Transverse colon (tissue), 4 donors: ENCODE measurements around the gene CLEC12A.

Experiments used
- POLR2AphosphoS5 ChIP-seq, 3 donors: sonication (generic); formaldehyde crosslinking; IDR thresholded peaks; one replicate each; pipeline ENCODE4 v1.6.1; 2016; ENCODE audit warnings: antibody characterized with exemption in 3 of 3
- TF ChIP-seq, protein P1 (sequence below), 5 experiments: fragments of 200-600 bp in 3 of 5; fragments of 450-650 bp in 2 of 5; sonication (generic) in 3 of 5; IDR thresholded peaks; 1 replicate in 2 of 5; 2 replicates in 3 of 5; pipeline ENCODE4 v1.5.1; 2016 to 2017; ENCODE audit warnings: antibody characterized with exemption in 5 of 5, inconsistent platforms in 3 of 5, mild to moderate bottlenecking in 2 of 5, moderate library complexity in 1 of 5

DNA sequence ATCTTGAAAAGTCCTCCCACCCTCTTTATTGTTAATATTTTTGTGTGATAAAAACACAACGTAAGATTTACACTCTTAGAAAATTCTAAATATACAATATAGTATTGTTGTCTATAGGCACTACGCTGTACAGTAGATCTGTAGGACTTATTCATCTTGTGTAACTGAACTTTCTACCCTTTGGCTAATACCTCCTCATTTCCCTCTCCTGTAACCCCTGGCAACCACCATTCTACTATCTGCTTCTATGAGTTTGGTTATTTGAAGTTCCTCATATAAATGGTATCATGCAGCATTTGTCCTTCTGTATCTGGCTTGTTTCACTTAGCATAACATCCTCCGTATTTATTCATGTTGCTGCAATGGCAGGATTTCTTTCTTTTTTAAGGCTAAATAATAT is 54.0 kb downstream of the CLEC12A start:
- TF ChIP-seq, protein P1, sequence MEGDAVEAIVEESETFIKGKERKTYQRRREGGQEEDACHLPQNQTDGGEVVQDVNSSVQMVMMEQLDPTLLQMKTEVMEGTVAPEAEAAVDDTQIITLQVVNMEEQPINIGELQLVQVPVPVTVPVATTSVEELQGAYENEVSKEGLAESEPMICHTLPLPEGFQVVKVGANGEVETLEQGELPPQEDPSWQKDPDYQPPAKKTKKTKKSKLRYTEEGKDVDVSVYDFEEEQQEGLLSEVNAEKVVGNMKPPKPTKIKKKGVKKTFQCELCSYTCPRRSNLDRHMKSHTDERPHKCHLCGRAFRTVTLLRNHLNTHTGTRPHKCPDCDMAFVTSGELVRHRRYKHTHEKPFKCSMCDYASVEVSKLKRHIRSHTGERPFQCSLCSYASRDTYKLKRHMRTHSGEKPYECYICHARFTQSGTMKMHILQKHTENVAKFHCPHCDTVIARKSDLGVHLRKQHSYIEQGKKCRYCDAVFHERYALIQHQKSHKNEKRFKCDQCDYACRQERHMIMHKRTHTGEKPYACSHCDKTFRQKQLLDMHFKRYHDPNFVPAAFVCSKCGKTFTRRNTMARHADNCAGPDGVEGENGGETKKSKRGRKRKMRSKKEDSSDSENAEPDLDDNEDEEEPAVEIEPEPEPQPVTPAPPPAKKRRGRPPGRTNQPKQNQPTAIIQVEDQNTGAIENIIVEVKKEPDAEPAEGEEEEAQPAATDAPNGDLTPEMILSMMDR (IDR thresholded peaks at IDR 0.05), result no peak
- TF ChIP-seq POLR2AphosphoS5 (IDR thresholded peaks at IDR 0.05), result no peak
